H9 (cell line): ENCODE measurements around the gene FAM217A. TPM values are rescaled to one million over a fixed set of nuclear protein-coding genes. Genes with fewer than 3 reads are reported as not detected.

Source experiments
- DNase-seq: peaks from one replicate; pipeline ENCODE4 v3.0.0-alpha.2; 2017
- H2AFZ ChIP-seq: one replicate; pipeline ENCODE4 v1.6.1; 2013; ENCODE audit warnings: mild to moderate bottlenecking, low read length, control low read depth, moderate library complexity
- H2AK5ac ChIP-seq: 2 replicates; pipeline ENCODE4 v1.6.1; 2013; ENCODE audit warnings: low read length, control low read depth, mixed read lengths; ENCODE audit not compliant: insufficient read length
- H2BK120ac ChIP-seq: one replicate; pipeline ENCODE4 v1.6.1; 2013; ENCODE audit warnings: low read depth, mild to moderate bottlenecking, low read length, control low read depth, inconsistent platforms; ENCODE audit not compliant: poor library complexity, severe bottlenecking
- H2BK12ac ChIP-seq: 2 replicates; pipeline ENCODE4 v1.6.1; 2013; ENCODE audit warnings: low read length, control low read depth, mixed read lengths, low read depth; ENCODE audit not compliant: insufficient read length
- H2BK15ac ChIP-seq: 2 replicates; pipeline ENCODE4 v1.6.1; 2013; ENCODE audit warnings: low read depth, low read length, control low read depth
- H2BK20ac ChIP-seq: one replicate; pipeline ENCODE4 v1.6.1; 2013; ENCODE audit warnings: low read depth, mild to moderate bottlenecking, low read length, control low read depth, inconsistent platforms; ENCODE audit not compliant: poor library complexity, severe bottlenecking
- H2BK5ac ChIP-seq: 2 replicates; pipeline ENCODE4 v1.6.1; 2013; ENCODE audit warnings: low read length, control low read depth, mixed read lengths; ENCODE audit not compliant: insufficient read length
- H3K14ac ChIP-seq: 2 replicates; pipeline ENCODE4 v1.6.1; 2013; ENCODE audit warnings: low read length, control low read depth; ENCODE audit not compliant: insufficient read depth
- H3K18ac ChIP-seq: 2 replicates; pipeline ENCODE4 v1.6.1; 2013; ENCODE audit warnings: low read depth, mild to moderate bottlenecking, mixed read lengths, low read length, control low read depth; ENCODE audit not compliant: insufficient read length
- H3K23ac ChIP-seq: 2 replicates; pipeline ENCODE4 v1.6.1; 2013; ENCODE audit warnings: low read length, control low read depth, mixed read lengths, low read depth; ENCODE audit not compliant: insufficient read length
- H3K23me2 ChIP-seq: 2 replicates; pipeline ENCODE4 v1.6.1; 2013; ENCODE audit warnings: low read depth, mild to moderate bottlenecking, mixed read lengths, low read length, control low read depth; ENCODE audit not compliant: insufficient read length, poor library complexity, severe bottlenecking
- H3K27ac ChIP-seq: 2 replicates; pipeline ENCODE4 v1.5.1; 2013; ENCODE audit warnings: low read length, control low read depth, mixed read lengths, low read depth; ENCODE audit not compliant: insufficient read length
- H3K27me3 ChIP-seq: 2 replicates; pipeline ENCODE4 v1.6.1; 2013; ENCODE audit warnings: low read length, control low read depth, inconsistent platforms; ENCODE audit not compliant: insufficient read depth
- H3K4ac ChIP-seq: 2 replicates; pipeline ENCODE4 v1.6.1; 2013; ENCODE audit warnings: low read depth, mild to moderate bottlenecking, control low read depth, inconsistent platforms, low read length, moderate library complexity
- H3K4me1 ChIP-seq: 2 replicates; pipeline ENCODE4 v1.6.1; 2013; ENCODE audit warnings: low read length, control low read depth, inconsistent platforms; ENCODE audit not compliant: insufficient read depth
- H3K4me2 ChIP-seq: 2 replicates; pipeline ENCODE4 v1.6.1; 2013; ENCODE audit warnings: low read length, control low read depth, mixed read lengths; ENCODE audit not compliant: insufficient read length, insufficient read depth
- H3K56ac ChIP-seq: 2 replicates; pipeline ENCODE4 v1.6.1; 2013; ENCODE audit warnings: low read depth, mild to moderate bottlenecking, mixed read lengths, low read length, control low read depth; ENCODE audit not compliant: insufficient read length
- H3K79me1 ChIP-seq: 2 replicates; pipeline ENCODE4 v1.6.1; 2013; ENCODE audit warnings: low read depth, mild to moderate bottlenecking, moderate library complexity, low read length, control low read depth, inconsistent platforms; ENCODE audit not compliant: insufficient read depth, poor library complexity, severe bottlenecking
- H3K79me2 ChIP-seq: 2 replicates; pipeline ENCODE4 v1.6.1; 2013; ENCODE audit warnings: low read length, control low read depth, inconsistent platforms; ENCODE audit not compliant: insufficient read depth
- H3K9ac ChIP-seq: 2 replicates; pipeline ENCODE4 v1.6.1; 2013; ENCODE audit warnings: low read length, control low read depth, mixed read lengths; ENCODE audit not compliant: insufficient read length; ENCODE audit errors: extremely low read depth
- H3K9me3 ChIP-seq: one replicate; pipeline ENCODE4 v1.6.1; 2013; ENCODE audit warnings: low read depth, low read length, inconsistent platforms; ENCODE audit not compliant: control insufficient read depth
- H3T11ph ChIP-seq: one replicate; pipeline ENCODE4 v1.6.1; 2013; ENCODE audit warnings: mild to moderate bottlenecking, low read length, control low read depth, inconsistent platforms
- H4K20me1 ChIP-seq: one replicate; pipeline ENCODE4 v1.6.1; 2013; ENCODE audit not compliant: control insufficient read depth, insufficient read length, insufficient read depth
- H4K5ac ChIP-seq: 2 replicates; pipeline ENCODE4 v1.6.1; 2013; ENCODE audit warnings: low read depth, mild to moderate bottlenecking, mixed read lengths, low read length, control low read depth; ENCODE audit not compliant: insufficient read length
- H4K8ac ChIP-seq: replicated peaks from 2 replicates; pipeline ENCODE4 v1.6.1; 2013; ENCODE audit warnings: low read length, control low read depth, mixed read lengths, low read depth; ENCODE audit not compliant: insufficient read length
- H4K91ac ChIP-seq: 2 replicates; pipeline ENCODE4 v1.6.1; 2013; ENCODE audit warnings: low read depth, mild to moderate bottlenecking, moderate library complexity, mixed read lengths, low read length, control low read depth; ENCODE audit not compliant: insufficient read length
- H3K27ac Mint-ChIP-seq, 3 experiments: 2 replicates in 2 of 3; 3 replicates in 1 of 3; pipeline ENCODE4 v1.8.0; 2020 to 2021; ENCODE audit warnings: mixed read lengths in 3 of 3, mild to moderate bottlenecking in 1 of 3, moderate library complexity in 1 of 3
- H3K27me3 Mint-ChIP-seq: 2 replicates; pipeline ENCODE4 v1.8.0; 2021; ENCODE audit warnings: low read depth, mild to moderate bottlenecking, moderate library complexity, mixed read lengths
- H3K36me3 Mint-ChIP-seq, 3 experiments: 2 replicates in 2 of 3; 3 replicates in 1 of 3; pipeline ENCODE4 v1.8.0; 2020 to 2021; ENCODE audit warnings: low read depth in 3 of 3, mixed read lengths in 3 of 3; ENCODE audit not compliant: insufficient read depth in 1 of 3
- H3K4me1 Mint-ChIP-seq, 2 experiments: 2 replicates each; pipeline ENCODE4 v1.8.0; 2020; ENCODE audit warnings: mixed read lengths in 2 of 2
- H3K4me3 Mint-ChIP-seq, 2 experiments: 2 replicates in 1 of 2; 3 replicates in 1 of 2; pipeline ENCODE4 v1.8.0; 2020 to 2021; ENCODE audit warnings: mild to moderate bottlenecking in 2 of 2, mixed read lengths in 2 of 2, moderate library complexity in 1 of 2
- H3K9me3 Mint-ChIP-seq, 2 experiments: 2 replicates in 1 of 2; 3 replicates in 1 of 2; pipeline ENCODE4 v1.8.0; 2020; ENCODE audit warnings: mild to moderate bottlenecking in 2 of 2, mixed read lengths in 2 of 2, moderate library complexity in 1 of 2
- WGBS: extraction: QIAGEN DNeasy Blood & Tissue Kit; methylation state at CpG from one replicate; pipeline ENCODE4 v1.1.7; 2013; ENCODE audit warnings: missing lambda C conversion rate, low lambda C conversion rate, mixed read lengths; ENCODE audit not compliant: insufficient read length; ENCODE audit errors: extremely low coverage; 5-methylcytosine and 5-hydroxymethylcytosine counted together
- total RNA-seq: library from RNA; stranded (reverse); gene quantifications from 2 replicates; pipeline ENCODE4 v1.2.1, GENCODE V29; 2021
- TF ChIP-seq, protein P1 (sequence below): fragments of 200-600 bp; sonication (generic); conservative IDR thresholded peaks from 3 replicates; pipeline ENCODE4 v1.8.0; 2021; ENCODE audit warnings: antibody characterized with exemption, mild to moderate bottlenecking

FAM217A gene
- total RNA-seq, 1 experiment from 2014 or later, result not detected

DNA sequence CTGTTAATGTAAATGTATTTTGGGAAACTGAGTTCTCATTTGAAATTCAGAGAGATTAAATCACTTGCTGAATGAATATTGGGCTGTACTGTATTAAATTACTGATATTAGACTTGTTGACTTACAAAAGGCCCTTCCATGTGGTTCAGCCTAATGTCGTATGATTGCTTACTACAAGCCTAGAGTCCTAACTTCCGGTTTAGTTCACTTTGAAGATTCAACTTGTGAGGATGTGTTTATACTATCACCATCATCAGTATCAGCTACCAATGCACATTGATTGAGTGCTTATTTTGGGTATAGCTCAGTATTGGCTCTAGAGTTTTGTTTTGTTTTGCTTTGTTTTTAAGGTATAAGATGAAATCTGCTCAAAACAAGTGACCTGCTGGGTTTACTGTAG lies 48.3 kb downstream of the FAM217A start:
- no peak overlapping the region for H3T11ph ChIP-seq
- no peak overlapping the region for H4K5ac ChIP-seq
- no peak overlapping the region for H4K8ac ChIP-seq
- no peaks in the 10 kb centered on the region for H3K27me3 ChIP-seq
- no peak overlapping the region for H2BK15ac ChIP-seq
- no peak overlapping the region for H3K23ac ChIP-seq
- peaks cover 33% of the 10 kb centered on the region; the same call in 1 of the 2 replicates for H3K79me2 ChIP-seq
- no peaks in the 10 kb centered on the region for H3K23me2 ChIP-seq
- H4K20me1 ChIP-seq, result no peaks in the 10 kb centered on the region
- H3K4ac ChIP-seq, result no peak overlapping the region
- H3K56ac ChIP-seq, result no peak overlapping the region
- H3K27me3 Mint-ChIP-seq, result no peaks in the 10 kb centered on the region
- H3K4me1 ChIP-seq, result no peaks in the 10 kb centered on the region
- H4K91ac ChIP-seq, result no peak overlapping the region
- H3K18ac ChIP-seq, result no peak overlapping the region
- H2BK5ac ChIP-seq, result no peak overlapping the region
- peaks cover 8 to 17% of the 10 kb centered on the region in 2 experiments; a peak in 3 of 4 replicates for H3K4me1 Mint-ChIP-seq
- peaks cover 14% of the 10 kb centered on the region for H3K79me1 ChIP-seq
- no peak overlapping the region for H2BK12ac ChIP-seq
- no peaks in the 10 kb centered on the region for H3K9me3 ChIP-seq
- H3K14ac ChIP-seq, result no peak overlapping the region
- H3K4me2 ChIP-seq, result no peak overlapping the region
- H2AK5ac ChIP-seq, result no peak overlapping the region
- H3K9ac ChIP-seq, result no peak overlapping the region
- TF ChIP-seq, protein P1, sequence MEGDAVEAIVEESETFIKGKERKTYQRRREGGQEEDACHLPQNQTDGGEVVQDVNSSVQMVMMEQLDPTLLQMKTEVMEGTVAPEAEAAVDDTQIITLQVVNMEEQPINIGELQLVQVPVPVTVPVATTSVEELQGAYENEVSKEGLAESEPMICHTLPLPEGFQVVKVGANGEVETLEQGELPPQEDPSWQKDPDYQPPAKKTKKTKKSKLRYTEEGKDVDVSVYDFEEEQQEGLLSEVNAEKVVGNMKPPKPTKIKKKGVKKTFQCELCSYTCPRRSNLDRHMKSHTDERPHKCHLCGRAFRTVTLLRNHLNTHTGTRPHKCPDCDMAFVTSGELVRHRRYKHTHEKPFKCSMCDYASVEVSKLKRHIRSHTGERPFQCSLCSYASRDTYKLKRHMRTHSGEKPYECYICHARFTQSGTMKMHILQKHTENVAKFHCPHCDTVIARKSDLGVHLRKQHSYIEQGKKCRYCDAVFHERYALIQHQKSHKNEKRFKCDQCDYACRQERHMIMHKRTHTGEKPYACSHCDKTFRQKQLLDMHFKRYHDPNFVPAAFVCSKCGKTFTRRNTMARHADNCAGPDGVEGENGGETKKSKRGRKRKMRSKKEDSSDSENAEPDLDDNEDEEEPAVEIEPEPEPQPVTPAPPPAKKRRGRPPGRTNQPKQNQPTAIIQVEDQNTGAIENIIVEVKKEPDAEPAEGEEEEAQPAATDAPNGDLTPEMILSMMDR, result no peak
- no peak for DNase-seq
- H3K27ac Mint-ChIP-seq, result peak overlapping the region in 1 of 3 experiments; percentile 56; a peak in 2 of 7 replicates
- no peaks in the 10 kb centered on the region for H3K9me3 Mint-ChIP-seq
- H2AFZ ChIP-seq, result no peak overlapping the region
- peaks cover 27 to 50% (median 43%) of the 10 kb centered on the region in 3 experiments; a peak in 6 of 7 replicates for H3K36me3 Mint-ChIP-seq
- no peak overlapping the region for H3K4me3 Mint-ChIP-seq
- no peak overlapping the region for H3K27ac ChIP-seq
- WGBS, result no CpG with 5 or more reads among the region's 2 CpGs
- H2BK120ac ChIP-seq, result no peak overlapping the region
- H2BK20ac ChIP-seq, result no peak overlapping the region
